ENCODE results near the gene DNAAF1. TPM values are rescaled to one million over a fixed set of nuclear protein-coding genes. Genes with fewer than 3 reads are reported as not detected.
A peak's percentile ranks its signal among the peaks of the same experiment; 100 is the strongest.

Gene DNAAF1
- total and polyA plus RNA-seq, 2 of the 8 experiments (the other 6 are each of a cell fraction or from before 2014, with no cell fraction given) = 0.09 to 0.15 TPM

DNA sequence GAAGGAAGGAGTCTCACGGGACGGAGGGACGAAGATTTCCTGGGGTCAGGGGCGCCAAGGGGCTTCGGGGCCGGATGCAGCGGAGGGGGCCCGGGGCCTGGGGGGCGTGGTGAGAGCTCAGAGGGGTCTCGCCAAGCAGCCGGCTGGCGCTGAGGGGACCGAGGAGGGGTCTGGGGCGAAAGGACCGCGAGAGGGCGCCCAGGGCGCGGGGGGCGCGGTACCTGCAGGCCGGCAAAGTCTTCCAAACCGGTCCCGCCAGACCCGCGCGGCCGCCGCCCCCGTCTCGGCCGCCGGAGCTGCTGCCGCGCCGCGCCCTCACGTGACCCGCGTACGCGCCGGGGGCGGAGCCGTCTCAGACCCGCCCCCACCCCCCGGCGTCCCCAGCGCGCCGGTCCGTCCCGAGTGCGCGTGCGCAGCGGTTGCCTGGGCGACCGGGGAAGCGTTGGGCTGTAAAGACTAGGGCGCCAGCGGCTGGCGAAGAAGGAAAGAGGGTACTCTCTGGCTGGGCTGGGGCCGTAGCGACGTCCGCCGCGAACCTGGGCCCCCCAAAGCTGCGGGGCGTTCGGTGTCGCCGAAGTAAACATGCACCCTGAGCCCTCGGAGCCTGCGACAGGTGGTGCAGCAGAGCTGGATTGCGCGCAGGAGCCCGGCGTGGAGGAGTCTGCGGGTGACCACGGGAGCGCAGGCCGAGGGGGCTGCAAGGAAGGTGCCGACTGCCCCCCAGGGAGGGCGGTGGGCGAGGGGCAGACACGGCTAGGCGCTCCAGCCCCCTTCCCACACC lies at the start of gene DNAAF1, which contains the start of gene HSDL1 (continued):
- TF ChIP-seq, protein P1, sequence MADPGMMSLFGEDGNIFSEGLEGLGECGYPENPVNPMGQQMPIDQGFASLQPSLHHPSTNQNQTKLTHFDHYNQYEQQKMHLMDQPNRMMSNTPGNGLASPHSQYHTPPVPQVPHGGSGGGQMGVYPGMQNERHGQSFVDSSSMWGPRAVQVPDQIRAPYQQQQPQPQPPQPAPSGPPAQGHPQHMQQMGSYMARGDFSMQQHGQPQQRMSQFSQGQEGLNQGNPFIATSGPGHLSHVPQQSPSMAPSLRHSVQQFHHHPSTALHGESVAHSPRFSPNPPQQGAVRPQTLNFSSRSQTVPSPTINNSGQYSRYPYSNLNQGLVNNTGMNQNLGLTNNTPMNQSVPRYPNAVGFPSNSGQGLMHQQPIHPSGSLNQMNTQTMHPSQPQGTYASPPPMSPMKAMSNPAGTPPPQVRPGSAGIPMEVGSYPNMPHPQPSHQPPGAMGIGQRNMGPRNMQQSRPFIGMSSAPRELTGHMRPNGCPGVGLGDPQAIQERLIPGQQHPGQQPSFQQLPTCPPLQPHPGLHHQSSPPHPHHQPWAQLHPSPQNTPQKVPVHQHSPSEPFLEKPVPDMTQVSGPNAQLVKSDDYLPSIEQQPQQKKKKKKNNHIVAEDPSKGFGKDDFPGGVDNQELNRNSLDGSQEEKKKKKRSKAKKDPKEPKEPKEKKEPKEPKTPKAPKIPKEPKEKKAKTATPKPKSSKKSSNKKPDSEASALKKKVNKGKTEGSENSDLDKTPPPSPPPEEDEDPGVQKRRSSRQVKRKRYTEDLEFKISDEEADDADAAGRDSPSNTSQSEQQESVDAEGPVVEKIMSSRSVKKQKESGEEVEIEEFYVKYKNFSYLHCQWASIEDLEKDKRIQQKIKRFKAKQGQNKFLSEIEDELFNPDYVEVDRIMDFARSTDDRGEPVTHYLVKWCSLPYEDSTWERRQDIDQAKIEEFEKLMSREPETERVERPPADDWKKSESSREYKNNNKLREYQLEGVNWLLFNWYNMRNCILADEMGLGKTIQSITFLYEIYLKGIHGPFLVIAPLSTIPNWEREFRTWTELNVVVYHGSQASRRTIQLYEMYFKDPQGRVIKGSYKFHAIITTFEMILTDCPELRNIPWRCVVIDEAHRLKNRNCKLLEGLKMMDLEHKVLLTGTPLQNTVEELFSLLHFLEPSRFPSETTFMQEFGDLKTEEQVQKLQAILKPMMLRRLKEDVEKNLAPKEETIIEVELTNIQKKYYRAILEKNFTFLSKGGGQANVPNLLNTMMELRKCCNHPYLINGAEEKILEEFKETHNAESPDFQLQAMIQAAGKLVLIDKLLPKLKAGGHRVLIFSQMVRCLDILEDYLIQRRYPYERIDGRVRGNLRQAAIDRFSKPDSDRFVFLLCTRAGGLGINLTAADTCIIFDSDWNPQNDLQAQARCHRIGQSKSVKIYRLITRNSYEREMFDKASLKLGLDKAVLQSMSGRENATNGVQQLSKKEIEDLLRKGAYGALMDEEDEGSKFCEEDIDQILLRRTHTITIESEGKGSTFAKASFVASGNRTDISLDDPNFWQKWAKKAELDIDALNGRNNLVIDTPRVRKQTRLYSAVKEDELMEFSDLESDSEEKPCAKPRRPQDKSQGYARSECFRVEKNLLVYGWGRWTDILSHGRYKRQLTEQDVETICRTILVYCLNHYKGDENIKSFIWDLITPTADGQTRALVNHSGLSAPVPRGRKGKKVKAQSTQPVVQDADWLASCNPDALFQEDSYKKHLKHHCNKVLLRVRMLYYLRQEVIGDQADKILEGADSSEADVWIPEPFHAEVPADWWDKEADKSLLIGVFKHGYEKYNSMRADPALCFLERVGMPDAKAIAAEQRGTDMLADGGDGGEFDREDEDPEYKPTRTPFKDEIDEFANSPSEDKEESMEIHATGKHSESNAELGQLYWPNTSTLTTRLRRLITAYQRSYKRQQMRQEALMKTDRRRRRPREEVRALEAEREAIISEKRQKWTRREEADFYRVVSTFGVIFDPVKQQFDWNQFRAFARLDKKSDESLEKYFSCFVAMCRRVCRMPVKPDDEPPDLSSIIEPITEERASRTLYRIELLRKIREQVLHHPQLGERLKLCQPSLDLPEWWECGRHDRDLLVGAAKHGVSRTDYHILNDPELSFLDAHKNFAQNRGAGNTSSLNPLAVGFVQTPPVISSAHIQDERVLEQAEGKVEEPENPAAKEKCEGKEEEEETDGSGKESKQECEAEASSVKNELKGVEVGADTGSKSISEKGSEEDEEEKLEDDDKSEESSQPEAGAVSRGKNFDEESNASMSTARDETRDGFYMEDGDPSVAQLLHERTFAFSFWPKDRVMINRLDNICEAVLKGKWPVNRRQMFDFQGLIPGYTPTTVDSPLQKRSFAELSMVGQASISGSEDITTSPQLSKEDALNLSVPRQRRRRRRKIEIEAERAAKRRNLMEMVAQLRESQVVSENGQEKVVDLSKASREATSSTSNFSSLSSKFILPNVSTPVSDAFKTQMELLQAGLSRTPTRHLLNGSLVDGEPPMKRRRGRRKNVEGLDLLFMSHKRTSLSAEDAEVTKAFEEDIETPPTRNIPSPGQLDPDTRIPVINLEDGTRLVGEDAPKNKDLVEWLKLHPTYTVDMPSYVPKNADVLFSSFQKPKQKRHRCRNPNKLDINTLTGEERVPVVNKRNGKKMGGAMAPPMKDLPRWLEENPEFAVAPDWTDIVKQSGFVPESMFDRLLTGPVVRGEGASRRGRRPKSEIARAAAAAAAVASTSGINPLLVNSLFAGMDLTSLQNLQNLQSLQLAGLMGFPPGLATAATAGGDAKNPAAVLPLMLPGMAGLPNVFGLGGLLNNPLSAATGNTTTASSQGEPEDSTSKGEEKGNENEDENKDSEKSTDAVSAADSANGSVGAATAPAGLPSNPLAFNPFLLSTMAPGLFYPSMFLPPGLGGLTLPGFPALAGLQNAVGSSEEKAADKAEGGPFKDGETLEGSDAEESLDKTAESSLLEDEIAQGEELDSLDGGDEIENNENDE (IDR thresholded peaks at IDR 0.05; ENCODE audit: insufficient replicate concordance, low read length) = no peak
- no peak for TF ChIP-seq CBX5 (IDR thresholded peaks at IDR 0.05; ENCODE audit: low read depth, low read length)
- TF ChIP-seq SP2 (IDR thresholded peaks at IDR 0.05; ENCODE audit: low read length) = no peak
- no peak for TF ChIP-seq CBX8 (IDR thresholded peaks at IDR 0.05; ENCODE audit: borderline replicate concordance, low read depth, low read length)
- TF ChIP-seq, protein P2, sequence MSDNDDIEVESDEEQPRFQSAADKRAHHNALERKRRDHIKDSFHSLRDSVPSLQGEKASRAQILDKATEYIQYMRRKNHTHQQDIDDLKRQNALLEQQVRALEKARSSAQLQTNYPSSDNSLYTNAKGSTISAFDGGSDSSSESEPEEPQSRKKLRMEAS (IDR thresholded peaks at IDR 0.05) = peak; percentile 34; the same call in 1 of the 2 replicates
- no peak for TF ChIP-seq RBBP5 (IDR thresholded peaks at IDR 0.05; ENCODE audit: borderline replicate concordance, low read depth, low read length)
- peak; percentile 19; the same call in 1 of the 2 replicates for TF ChIP-seq TAF1 (IDR thresholded peaks at IDR 0.05; ENCODE audit: low read depth, low read length)
- no peak for TF ChIP-seq JUND (IDR thresholded peaks at IDR 0.05; ENCODE audit: low read length)
- TF ChIP-seq YY1 (IDR thresholded peaks at IDR 0.05; ENCODE audit: low read depth, low read length) = no peak
- TF ChIP-seq KDM4A (IDR thresholded peaks at IDR 0.05; ENCODE audit: low read depth, low read length, severe bottlenecking) = peak; percentile 13

Data from H1 (cell line).